Epithelial cell of esophagus (primary cell): Measurements from ENCODE around the gene MBOAT1.

Experiments
- DNase-seq: peaks from one replicate; pipeline ENCODE4 v3.0.0; 2010; ENCODE audit warnings: low read depth
- H3K4me3 ChIP-seq: 2 replicates; pipeline ENCODE4 v1.5.1; 2011; ENCODE audit warnings: mild to moderate bottlenecking, low read length, control low read depth
- TF ChIP-seq, protein P1 (sequence below): IDR thresholded peaks from 2 replicates; pipeline ENCODE4 v1.5.1; 2011; ENCODE audit warnings: low read depth, mild to moderate bottlenecking, low read length, control low read depth, inconsistent platforms; ENCODE audit not compliant: insufficient read depth; ENCODE audit errors: missing control alignments

Gene MBOAT1

DNA sequence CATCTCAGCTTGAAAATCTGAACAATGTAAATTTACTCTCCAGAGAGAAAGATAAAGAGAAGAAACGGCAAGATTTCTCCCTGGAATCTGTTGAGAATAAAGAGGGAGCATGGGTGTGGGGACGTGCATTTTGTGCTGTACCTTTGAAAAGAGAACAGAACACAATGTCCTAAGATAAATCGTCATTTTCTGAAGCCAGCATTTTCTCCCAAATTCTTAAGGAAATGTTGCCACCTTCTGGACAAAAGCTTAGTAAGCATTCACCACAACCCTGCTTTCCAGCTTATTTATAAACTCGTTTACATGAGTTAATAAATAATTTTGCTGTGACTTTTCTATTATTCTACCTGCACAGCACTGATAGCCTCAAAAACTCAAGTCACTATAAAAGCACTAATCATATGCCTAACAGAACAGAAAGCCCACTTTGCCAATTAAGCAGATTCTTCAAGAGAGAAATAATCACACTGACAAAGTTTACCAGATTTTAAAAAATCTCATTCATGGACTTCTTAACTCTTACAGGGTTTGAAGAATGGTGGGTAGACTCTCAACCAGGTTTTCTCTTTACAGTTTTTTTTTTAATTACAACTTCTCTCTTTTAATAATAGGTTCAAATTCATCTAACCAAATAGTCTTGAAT, 155.8 kb downstream of the MBOAT1 start:
- H3K4me3 ChIP-seq = no peak overlapping the region
- DNase-seq = peak; percentile 68
- TF ChIP-seq, protein P1, sequence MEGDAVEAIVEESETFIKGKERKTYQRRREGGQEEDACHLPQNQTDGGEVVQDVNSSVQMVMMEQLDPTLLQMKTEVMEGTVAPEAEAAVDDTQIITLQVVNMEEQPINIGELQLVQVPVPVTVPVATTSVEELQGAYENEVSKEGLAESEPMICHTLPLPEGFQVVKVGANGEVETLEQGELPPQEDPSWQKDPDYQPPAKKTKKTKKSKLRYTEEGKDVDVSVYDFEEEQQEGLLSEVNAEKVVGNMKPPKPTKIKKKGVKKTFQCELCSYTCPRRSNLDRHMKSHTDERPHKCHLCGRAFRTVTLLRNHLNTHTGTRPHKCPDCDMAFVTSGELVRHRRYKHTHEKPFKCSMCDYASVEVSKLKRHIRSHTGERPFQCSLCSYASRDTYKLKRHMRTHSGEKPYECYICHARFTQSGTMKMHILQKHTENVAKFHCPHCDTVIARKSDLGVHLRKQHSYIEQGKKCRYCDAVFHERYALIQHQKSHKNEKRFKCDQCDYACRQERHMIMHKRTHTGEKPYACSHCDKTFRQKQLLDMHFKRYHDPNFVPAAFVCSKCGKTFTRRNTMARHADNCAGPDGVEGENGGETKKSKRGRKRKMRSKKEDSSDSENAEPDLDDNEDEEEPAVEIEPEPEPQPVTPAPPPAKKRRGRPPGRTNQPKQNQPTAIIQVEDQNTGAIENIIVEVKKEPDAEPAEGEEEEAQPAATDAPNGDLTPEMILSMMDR = peak; percentile 60

DNA sequence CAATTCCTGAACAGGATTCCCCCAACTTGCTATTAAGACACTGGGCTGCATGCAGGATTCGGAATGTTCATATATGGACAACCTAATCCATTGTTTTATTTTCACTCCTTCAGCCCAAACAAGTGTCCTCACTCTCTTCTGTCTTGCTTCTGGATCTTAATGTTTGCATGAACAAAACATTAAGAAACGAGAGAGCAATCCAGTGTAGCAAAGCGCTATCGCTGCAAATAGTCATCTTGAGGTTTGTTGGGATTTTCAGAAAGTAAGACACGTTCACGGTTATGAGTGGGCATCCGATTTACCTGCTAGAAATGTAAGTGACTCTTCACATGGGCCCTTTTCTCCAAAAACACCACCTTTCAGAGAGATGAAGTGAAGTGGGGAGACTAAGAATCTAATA, 156.4 kb downstream of the MBOAT1 start:
- no peak overlapping the region for H3K4me3 ChIP-seq
- TF ChIP-seq, protein P1 = no peak
- DNase-seq = no peak
